CD4-positive, alpha-beta T cell (primary cell): ENCODE results near the gene FBN3. TPM values are rescaled to one million over a fixed set of nuclear protein-coding genes. Genes with fewer than 3 reads are reported as not detected.

Source experiments
- ATAC-seq: fragments of 200-7000 bp; cut with Tn5 transposase; one replicate; pipeline ENCODE4 v1.10.0; 2022; ENCODE audit warnings: mild to moderate bottlenecking; ENCODE audit not compliant: poor library complexity
- CTCF ChIA-PET: fragments of 350-600 bp; sonication (Branson Sonifier 250); formaldehyde crosslinking; loops from one replicate; lab custom pipeline; 2021; ENCODE audit warnings: antibody characterized with exemption, inconsistent platforms; lab: Charles Lee
- POLR2A ChIA-PET: fragments of 350-600 bp; sonication (Branson Sonifier 250); formaldehyde crosslinking; loops from one replicate; lab custom pipeline; 2021; ENCODE audit warnings: antibody characterized with exemption, inconsistent platforms; lab: Charles Lee
- DNase-seq, 14 experiments: peaks; one replicate each; pipeline ENCODE4 v3.0.0-alpha.2; 2013 to 2020; ENCODE audit warnings: mixed read lengths in 2 of 14
- H3K27ac ChIP-seq, 2 donors: one replicate each; pipeline versions ENCODE4 v1.5.1 to v1.7.0; 2013; ENCODE audit warnings: low read length in 2 of 2, low read depth in 1 of 2, mild to moderate bottlenecking in 1 of 2
- H3K27me3 ChIP-seq, 2 experiments: 1 replicate in 1 of 2; 2 replicates in 1 of 2; pipeline versions ENCODE4 v1.6.1 to v1.7.0; 2013; ENCODE audit warnings: low read length in 2 of 2, control low read depth in 1 of 2, mild to moderate bottlenecking in 1 of 2, moderate library complexity in 1 of 2; ENCODE audit not compliant: insufficient read depth in 2 of 2, control insufficient read depth in 1 of 2
- H3K36me3 ChIP-seq: one replicate; pipeline ENCODE4 v1.6.1; 2013; ENCODE audit warnings: low read length, control low read depth; ENCODE audit not compliant: insufficient read depth
- H3K4me1 ChIP-seq: one replicate; pipeline ENCODE4 v1.6.1; 2013; ENCODE audit warnings: low read length, control low read depth; ENCODE audit not compliant: insufficient read depth
- H3K4me3 ChIP-seq: one replicate; pipeline ENCODE4 v1.5.1; 2013; ENCODE audit warnings: mild to moderate bottlenecking, low read length, moderate library complexity
- H3K9me3 ChIP-seq, 2 experiments: 1 replicate in 1 of 2; 2 replicates in 1 of 2; pipeline versions ENCODE4 v1.6.1 to v1.7.0; 2013; ENCODE audit warnings: low read length in 2 of 2, mild to moderate bottlenecking in 2 of 2, control low read depth in 1 of 2, moderate library complexity in 1 of 2; ENCODE audit not compliant: control insufficient read depth in 1 of 2, insufficient read depth in 1 of 2
- H3K27ac Mint-ChIP-seq: one replicate; pipeline ENCODE4 v1.8.0; 2020; ENCODE audit warnings: mixed read lengths
- H3K27me3 Mint-ChIP-seq: one replicate; pipeline ENCODE4 v1.8.0; 2021; ENCODE audit warnings: mixed read lengths
- H3K36me3 Mint-ChIP-seq: one replicate; pipeline ENCODE4 v1.8.0; 2021; ENCODE audit warnings: low read depth, mixed read lengths
- H3K4me1 Mint-ChIP-seq: one replicate; pipeline ENCODE4 v1.8.0; 2021; ENCODE audit warnings: low read depth, mixed read lengths
- H3K4me3 Mint-ChIP-seq: one replicate; pipeline ENCODE4 v1.8.0; 2020; ENCODE audit warnings: mild to moderate bottlenecking, mixed read lengths
- H3K9me3 Mint-ChIP-seq: one replicate; pipeline ENCODE4 v1.8.0; 2020; ENCODE audit warnings: mixed read lengths
- CTCF ChIP-seq: fragments of 200-600 bp; IDR thresholded peaks from one replicate; pipeline ENCODE4 v1.8.0; 2022; ENCODE audit warnings: antibody characterized with exemption, mild to moderate bottlenecking
- intact Hi-C, 2 experiments: fragments of 100-400 bp; cut with DNase I in 1 of 2; cut with micrococcal nuclease in 1 of 2; formaldehyde crosslinking; loops; one replicate each; pipeline versions ENCODE4 v1.15.1 to v1.9.0; 2023 to 2025; cut with DNase I, micrococcal nuclease
- total RNA-seq, 174 experiments: library from RNA in 2 of 174; stranded (reverse) in 2 of 174; gene quantifications; one replicate each; pipeline ENCODE4 v1.2.3 and lab custom pipeline; 2021 to 2026

FBN3 gene
- total RNA-seq, 2 experiments from 2014 or later: not detected

GRCh38 chr19:8065875-8066261 is 83.5 kb downstream of the FBN3 start:
- H3K27ac Mint-ChIP-seq: no peak overlapping the region
- no peak for TF ChIP-seq CTCF
- ChIA-PET POLR2A (no interaction called here), CTCF (no interaction called here)
- H3K4me1 ChIP-seq: no peaks in the 10 kb centered on the region
- peaks cover 0 to 2% of the 10 kb centered on the region in 2 experiments for H3K27me3 ChIP-seq
- H3K9me3 Mint-ChIP-seq: peaks cover 7% of the 10 kb centered on the region
- no peaks in the 10 kb centered on the region for H3K4me1 Mint-ChIP-seq
- H3K27ac ChIP-seq: no peak overlapping the region
- intact Hi-C loops: no loop called here
- peaks cover 16 to 21% of the 10 kb centered on the region in 2 experiments for H3K9me3 ChIP-seq
- no peak for ATAC-seq
- no peaks in the 10 kb centered on the region for H3K36me3 ChIP-seq
- no peak overlapping the region for H3K4me3 Mint-ChIP-seq
- H3K36me3 Mint-ChIP-seq: no peaks in the 10 kb centered on the region
- no peak for DNase-seq
- H3K27me3 Mint-ChIP-seq: peaks cover 4% of the 10 kb centered on the region
- no peak overlapping the region for H3K4me3 ChIP-seq

GRCh38 chr19:8064911-8065874 is 84.2 kb downstream of the FBN3 start:
- H3K9me3 Mint-ChIP-seq: peaks cover 4% of the 10 kb centered on the region
- H3K4me1 ChIP-seq: no peaks in the 10 kb centered on the region
- no peak overlapping the region for H3K27ac Mint-ChIP-seq
- H3K27me3 ChIP-seq: peaks cover 0 to 2% of the 10 kb centered on the region in 2 experiments
- no peak overlapping the region for H3K4me3 Mint-ChIP-seq
- no peaks in the 10 kb centered on the region for H3K4me1 Mint-ChIP-seq
- no peaks in the 10 kb centered on the region for H3K36me3 ChIP-seq
- no peak overlapping the region for H3K4me3 ChIP-seq
- intact Hi-C loops: no loop called here
- no peak for TF ChIP-seq CTCF
- ATAC-seq: no peak
- peaks cover 11 to 15% of the 10 kb centered on the region in 2 experiments for H3K9me3 ChIP-seq
- DNase-seq: no peak
- no peak overlapping the region for H3K27ac ChIP-seq
- ChIA-PET POLR2A (no interaction called here), CTCF (no interaction called here)
- peaks cover 2% of the 10 kb centered on the region for H3K27me3 Mint-ChIP-seq
- no peaks in the 10 kb centered on the region for H3K36me3 Mint-ChIP-seq

GRCh38 chr19:8057545-8058270 is 91.7 kb downstream of the FBN3 start:
- ChIA-PET POLR2A (no interaction called here), CTCF (no interaction called here)
- Histone ChIP-seq H3K36me3 (no peaks in the 10 kb centered on the region), H3K9me3 (no peaks in the 10 kb centered on the region), H3K4me3 (no peak overlapping the region), H3K4me1 (no peaks in the 10 kb centered on the region), H3K27me3 (no peaks in the 10 kb centered on the region), H3K27ac (no peak overlapping the region)
- H3K27ac Mint-ChIP-seq: no peak overlapping the region
- DNase-seq (no peak), ATAC-seq (no peak)
- intact Hi-C loops: no loop called here
- no peaks in the 10 kb centered on the region for H3K27me3 Mint-ChIP-seq
- no peaks in the 10 kb centered on the region for H3K9me3 Mint-ChIP-seq
- H3K4me1 Mint-ChIP-seq: no peaks in the 10 kb centered on the region
- no peak overlapping the region for H3K4me3 Mint-ChIP-seq
- no peaks in the 10 kb centered on the region for H3K36me3 Mint-ChIP-seq
- TF ChIP-seq CTCF: no peak
